NCI-H69 (cell line): Measurements from ENCODE around the gene ZNF76.

Source experiments
- DNase-seq: peaks from one replicate; lab custom pipeline; 2025; lab: John Stamatoyannopoulos, UW

Gene ZNF76

GRCh38 chr6:35267897-35268296, 8.4 kb downstream of the ZNF76 start:
- DNase-seq, result peak; percentile 20

- no peak for DNase-seq
Measured at GRCh38 chr6:35272005-35272404, 12.5 kb downstream of the ZNF76 start.

- DNase-seq, result no peak
Measured at GRCh38 chr6:35273822-35274559, 14.5 kb downstream of the ZNF76 start.

- DNase-seq, result no peak
Measured at GRCh38 chr6:35275744-35276260, 16.3 kb downstream of the ZNF76 start.

GRCh38 chr6:35278708-35279107, 19.2 kb downstream of the ZNF76 start:
- DNase-seq, result no peak

- no peak for DNase-seq
Measured at GRCh38 chr6:35280903-35281302, 21.4 kb downstream of the ZNF76 start.

GRCh38 chr6:35282472-35282871, 22.9 kb downstream of the ZNF76 start:
- DNase-seq, result no peak

GRCh38 chr6:35283361-35283760, 23.8 kb downstream of the ZNF76 start:
- DNase-seq, result no peak

GRCh38 chr6:35287671-35288396, 28.3 kb downstream of the ZNF76 start:
- DNase-seq, result no peak

GRCh38 chr6:35288834-35289233, 29.3 kb downstream of the ZNF76 start:
- DNase-seq, result no peak

GRCh38 chr6:35291491-35291890, 32.0 kb downstream of the ZNF76 start:
- no peak for DNase-seq

- no peak for DNase-seq
Measured at GRCh38 chr6:35292494-35292893, 33.0 kb downstream of the ZNF76 start.

GRCh38 chr6:35293681-35294080, 34.1 kb downstream of the ZNF76 start:
- no peak for DNase-seq

- DNase-seq, result peak; percentile 89
Measured at GRCh38 chr6:35294308-35294945, 34.9 kb downstream of the ZNF76 start.

- DNase-seq, result no peak
Measured at GRCh38 chr6:35295036-35295435, 35.5 kb downstream of the ZNF76 start.

GRCh38 chr6:35295521-35296315, 36.2 kb downstream of the ZNF76 start:
- peak; percentile 20 for DNase-seq

GRCh38 chr6:35296931-35297600, 37.5 kb downstream of the ZNF76 start:
- no peak for DNase-seq

- DNase-seq, result peak; percentile 81
Measured at GRCh38 chr6:35297601-35298481, 38.3 kb downstream of the ZNF76 start, which contains the start of gene DEF6. Gene DEF6, plus strand, starts transcription at chr6:35297818. Its CDS starts 39 bp downstream, at chr6:35297857.

GRCh38 chr6:35298625-35299140, 39.1 kb downstream of the ZNF76 start:
- DNase-seq, result no peak

- DNase-seq, result no peak
Measured at GRCh38 chr6:35299674-35300073, 40.1 kb downstream of the ZNF76 start.
